PC-3 (cell line): ENCODE data around the gene CFAP46.

Experiments
- EZH2 ChIP-seq: fragments of 300-600 bp; sonication (generic); IDR thresholded peaks from one replicate; pipeline ENCODE4 v1.6.1; 2017; ENCODE audit warnings: antibody characterized with exemption, mild to moderate bottlenecking, low read length; ENCODE audit not compliant: unreplicated experiment
- EZH2phosphoT487 ChIP-seq: fragments of 300-600 bp; sonication (generic); IDR thresholded peaks from 2 replicates; pipeline ENCODE4 v1.6.1; 2018; ENCODE audit warnings: mild to moderate bottlenecking, antibody characterized with exemption, low read length, borderline replicate concordance
- TF ChIP-seq, protein P1 (sequence below): fragments of 300-600 bp; sonication (generic); conservative IDR thresholded peaks from 2 replicates; pipeline ENCODE4 v1.5.1; 2017; ENCODE audit warnings: antibody characterized with exemption, low read depth, mild to moderate bottlenecking, low read length

GRCh38 chr10:132850246-132850645, 92.1 kb downstream of the CFAP46 start:
- TF ChIP-seq, protein P1, sequence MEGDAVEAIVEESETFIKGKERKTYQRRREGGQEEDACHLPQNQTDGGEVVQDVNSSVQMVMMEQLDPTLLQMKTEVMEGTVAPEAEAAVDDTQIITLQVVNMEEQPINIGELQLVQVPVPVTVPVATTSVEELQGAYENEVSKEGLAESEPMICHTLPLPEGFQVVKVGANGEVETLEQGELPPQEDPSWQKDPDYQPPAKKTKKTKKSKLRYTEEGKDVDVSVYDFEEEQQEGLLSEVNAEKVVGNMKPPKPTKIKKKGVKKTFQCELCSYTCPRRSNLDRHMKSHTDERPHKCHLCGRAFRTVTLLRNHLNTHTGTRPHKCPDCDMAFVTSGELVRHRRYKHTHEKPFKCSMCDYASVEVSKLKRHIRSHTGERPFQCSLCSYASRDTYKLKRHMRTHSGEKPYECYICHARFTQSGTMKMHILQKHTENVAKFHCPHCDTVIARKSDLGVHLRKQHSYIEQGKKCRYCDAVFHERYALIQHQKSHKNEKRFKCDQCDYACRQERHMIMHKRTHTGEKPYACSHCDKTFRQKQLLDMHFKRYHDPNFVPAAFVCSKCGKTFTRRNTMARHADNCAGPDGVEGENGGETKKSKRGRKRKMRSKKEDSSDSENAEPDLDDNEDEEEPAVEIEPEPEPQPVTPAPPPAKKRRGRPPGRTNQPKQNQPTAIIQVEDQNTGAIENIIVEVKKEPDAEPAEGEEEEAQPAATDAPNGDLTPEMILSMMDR = no peak
- TF ChIP-seq EZH2 (no peak), EZH2phosphoT487 (no peak)
